Epithelial cell of proximal tubule (primary cell): ENCODE data around the gene MORN1. TPM values are rescaled to one million over a fixed set of nuclear protein-coding genes. Genes with fewer than 3 reads are reported as not detected.

Source experiments
- DNase-seq: peaks from one replicate; pipeline ENCODE4 v3.0.0-alpha.2; 2011; ENCODE audit warnings: low read depth
- H3K4me3 ChIP-seq: 2 replicates; pipeline ENCODE4 v1.5.1; 2011; ENCODE audit warnings: low read depth, mild to moderate bottlenecking, low read length
- total RNA-seq: library from RNA; depleted of rRNA; stranded (reverse); fragments of >200 nt; gene quantifications from 2 replicates; pipeline ENCODE4 v1.2.3, GENCODE V29; 2015
- TF ChIP-seq, protein P1 (sequence below): conservative IDR thresholded peaks from 2 replicates; pipeline ENCODE4 v1.5.1; 2012; ENCODE audit warnings: low read depth, mild to moderate bottlenecking, low read length

The MORN1 gene
- total RNA-seq, 1 donor from 2014 or later = 8.1 TPM

DNA sequence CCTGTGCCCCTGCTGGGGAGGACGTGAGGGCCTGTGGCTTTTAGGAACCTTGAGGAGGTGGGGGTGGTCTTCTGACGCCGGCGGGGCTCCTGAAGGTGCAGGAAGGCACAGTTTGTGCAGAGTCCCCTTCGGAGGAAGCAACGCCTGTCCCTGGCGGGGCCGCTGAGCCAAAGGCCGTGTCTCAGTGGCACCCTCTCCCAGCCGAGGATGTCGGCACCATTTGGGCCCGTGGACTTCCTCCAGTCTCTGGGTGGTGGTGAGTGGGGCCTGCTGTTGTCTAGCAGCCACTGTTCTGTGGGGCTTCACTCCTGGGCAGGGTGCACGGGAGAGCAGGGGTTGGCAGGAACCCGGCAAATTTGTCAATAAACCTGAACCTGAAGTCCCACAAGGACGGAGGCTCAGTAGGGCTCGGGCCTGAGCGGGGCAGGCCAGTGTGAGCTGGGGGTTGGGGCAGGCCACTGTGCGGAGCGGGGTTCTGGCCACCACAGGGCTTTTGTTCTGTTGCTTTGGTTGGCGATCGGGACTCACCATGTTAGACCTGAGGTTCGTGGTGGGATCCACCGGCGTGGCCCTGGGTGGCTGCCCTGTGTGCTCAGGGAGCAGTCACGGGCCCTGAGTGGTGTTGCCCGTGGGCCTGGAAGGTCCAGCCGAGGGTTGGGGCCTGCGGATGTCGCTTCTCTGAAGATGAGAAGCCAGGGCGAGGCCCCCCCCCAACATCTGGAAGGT lies 98.5 kb downstream of the MORN1 start:
- no peak overlapping the region for H3K4me3 ChIP-seq
- TF ChIP-seq, protein P1, sequence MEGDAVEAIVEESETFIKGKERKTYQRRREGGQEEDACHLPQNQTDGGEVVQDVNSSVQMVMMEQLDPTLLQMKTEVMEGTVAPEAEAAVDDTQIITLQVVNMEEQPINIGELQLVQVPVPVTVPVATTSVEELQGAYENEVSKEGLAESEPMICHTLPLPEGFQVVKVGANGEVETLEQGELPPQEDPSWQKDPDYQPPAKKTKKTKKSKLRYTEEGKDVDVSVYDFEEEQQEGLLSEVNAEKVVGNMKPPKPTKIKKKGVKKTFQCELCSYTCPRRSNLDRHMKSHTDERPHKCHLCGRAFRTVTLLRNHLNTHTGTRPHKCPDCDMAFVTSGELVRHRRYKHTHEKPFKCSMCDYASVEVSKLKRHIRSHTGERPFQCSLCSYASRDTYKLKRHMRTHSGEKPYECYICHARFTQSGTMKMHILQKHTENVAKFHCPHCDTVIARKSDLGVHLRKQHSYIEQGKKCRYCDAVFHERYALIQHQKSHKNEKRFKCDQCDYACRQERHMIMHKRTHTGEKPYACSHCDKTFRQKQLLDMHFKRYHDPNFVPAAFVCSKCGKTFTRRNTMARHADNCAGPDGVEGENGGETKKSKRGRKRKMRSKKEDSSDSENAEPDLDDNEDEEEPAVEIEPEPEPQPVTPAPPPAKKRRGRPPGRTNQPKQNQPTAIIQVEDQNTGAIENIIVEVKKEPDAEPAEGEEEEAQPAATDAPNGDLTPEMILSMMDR = no peak
- DNase-seq = no peak

GRCh38 chr1:2291577-2291976 lies 99.8 kb downstream of the MORN1 start:
- no peak for DNase-seq
- TF ChIP-seq, protein P1 = no peak
- no peak overlapping the region for H3K4me3 ChIP-seq

GRCh38 chr1:2290595-2291510 lies 100.5 kb downstream of the MORN1 start:
- no peak for DNase-seq
- H3K4me3 ChIP-seq = no peak overlapping the region
- TF ChIP-seq, protein P1 = no peak

- TF ChIP-seq, protein P1 = no peak
- H3K4me3 ChIP-seq = no peak overlapping the region
- DNase-seq = no peak
Observed at GRCh38 chr1:2290171-2290578, 101.2 kb downstream of the MORN1 start.

DNA sequence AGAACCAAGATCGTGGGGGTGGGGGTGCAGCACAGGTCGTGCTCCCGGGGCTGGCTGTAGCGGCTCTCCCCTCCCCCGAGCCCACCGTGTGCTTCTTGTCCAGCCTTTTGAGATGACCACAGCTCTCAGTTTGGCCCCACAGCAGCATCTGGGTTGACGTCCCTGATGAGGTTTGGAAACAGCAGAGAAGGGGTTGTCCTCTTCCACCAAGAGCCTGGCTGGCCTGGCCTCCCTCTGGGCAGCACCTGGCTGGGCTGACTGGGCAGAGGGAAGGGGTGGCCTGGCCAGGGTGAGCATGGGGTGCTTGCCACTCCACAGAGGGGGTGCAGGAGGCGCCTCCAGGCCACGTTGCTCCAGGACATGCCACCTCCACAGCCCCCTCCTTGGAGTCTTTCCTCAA lies 101.7 kb downstream of the MORN1 start:
- TF ChIP-seq, protein P1 = no peak
- no peak for DNase-seq
- no peak overlapping the region for H3K4me3 ChIP-seq

DNA sequence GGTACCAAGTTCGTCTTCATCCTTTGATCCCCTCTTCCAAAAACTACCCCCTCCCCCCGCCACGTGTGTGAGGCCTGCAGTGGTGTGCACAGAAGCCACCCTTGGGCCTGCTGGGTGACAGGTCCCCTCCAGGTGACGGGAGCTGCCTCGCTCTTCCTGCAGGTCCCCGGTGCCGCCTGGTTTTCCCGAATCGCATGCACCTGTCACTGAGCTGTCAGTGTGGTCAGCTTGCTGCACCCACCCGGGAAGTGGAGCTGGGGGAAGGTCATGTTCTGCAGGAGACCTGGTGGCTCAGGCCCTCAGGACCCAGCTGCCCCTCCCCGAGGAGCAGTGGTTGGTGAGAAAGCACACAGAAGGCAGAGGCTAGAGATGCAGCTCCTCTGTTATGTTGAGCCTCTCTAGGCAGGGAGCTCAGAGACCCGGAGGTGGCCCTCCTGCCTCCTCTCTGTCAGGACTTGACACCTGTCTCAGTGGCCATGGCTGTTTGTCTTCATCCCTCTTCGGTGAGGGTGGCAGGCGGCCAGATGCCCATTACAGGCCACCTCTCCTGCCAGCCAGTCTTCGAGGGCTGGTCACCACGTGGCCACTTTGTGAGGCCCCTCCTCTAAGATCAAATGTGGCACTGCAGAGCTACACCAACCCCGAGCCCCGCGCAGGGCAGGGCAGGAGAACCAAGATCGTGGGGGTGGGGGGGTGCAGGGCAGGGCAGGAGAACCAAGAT lies 102.4 kb downstream of the MORN1 start:
- no peak overlapping the region for H3K4me3 ChIP-seq
- no peak for DNase-seq
- TF ChIP-seq, protein P1 = no peak
